ENCODE results near the gene GHDC. TPM values are rescaled to one million over a fixed set of nuclear protein-coding genes. Genes with fewer than 3 reads are reported as not detected.

GHDC gene
- total RNA-seq, 2 donors from 2014 or later = 45.3 to 106 TPM

Other genes starting within 250 kb of the GHDC start
- gene CNP, start 227.7 kb downstream of the GHDC start, total RNA-seq = 100 to 1,000 TPM in 1 of 2 donors, 10 to 100 TPM in 1; 85.8 to 117 TPM
- 10 to 100 TPM; 57.8 to 60.4 TPM for gene DNAJC7, start 177.1 kb downstream of the GHDC start, total RNA-seq
- gene NKIRAS2, start 174.4 kb downstream of the GHDC start, total RNA-seq = 10 to 100 TPM; 38.8 to 98.8 TPM
- gene C17orf113, start 143.9 kb downstream of the GHDC start, total RNA-seq = 1 to 10 TPM; 4.2 to 4.8 TPM
- gene ZNF385C, start 96.0 kb downstream of the GHDC start, total RNA-seq = 10 to 100 TPM in 1 of 2 donors, 1 to 10 TPM in 1; 2.3 to 11.8 TPM
- gene DHX58, start 81.8 kb downstream of the GHDC start, total RNA-seq = 10 to 100 TPM; 26.7 to 38.6 TPM
- gene KAT2A, start 73.1 kb downstream of the GHDC start, total RNA-seq = 10 to 100 TPM; 32.9 to 90.1 TPM
- gene HSPB9, start 71.7 kb downstream of the GHDC start, total RNA-seq = 1 to 10 TPM in 1 of 2 donors, under 1 TPM in 1; 0.18 to 1.2 TPM
- gene RAB5C, start 39.5 kb downstream of the GHDC start, total RNA-seq = 100 to 1,000 TPM; 124 to 146 TPM
- gene KCNH4, start 13.4 kb downstream of the GHDC start, total RNA-seq = under 1 TPM in 1 of 2 donors, not detected in 1; 0.51 TPM
- gene HCRT, start 9.0 kb downstream of the GHDC start, total RNA-seq = not detected
- gene STAT5B, start 81.9 kb upstream of the GHDC start, total RNA-seq = 10 to 100 TPM; 58.0 to 83.8 TPM
- 10 to 100 TPM; 31.1 to 45.8 TPM for gene STAT5A, start 94.0 kb upstream of the GHDC start, total RNA-seq
- gene STAT3, start 193.9 kb upstream of the GHDC start, total RNA-seq = 100 to 1,000 TPM; 188 to 230 TPM
- gene CAVIN1, start 228.8 kb upstream of the GHDC start, total RNA-seq = 100 to 1,000 TPM; 214 to 220 TPM